Upper lobe of right lung (tissue), 1 donor: ENCODE results near the gene FARSA. TPM values are rescaled to one million over a fixed set of nuclear protein-coding genes. Genes with fewer than 3 reads are reported as not detected.
A peak's percentile ranks its signal among the peaks of the same experiment; 100 is the strongest.
"Not testable (repeated sequence)": the region's sequence is repeated elsewhere in the genome, so short reads cannot be mapped to it uniquely, and the experiment has no call there.

ENCODE experiments used
- ATAC-seq: fragments of 200-7000 bp; cut with Tn5 transposase; one replicate; pipeline ENCODE4 v1.9.1; 2020; ENCODE audit warnings: mild to moderate bottlenecking, moderate library complexity
- DNase-seq: peaks from one replicate; pipeline ENCODE4 v3.0.0-alpha.2; 2020
- H3K27ac ChIP-seq: fragments of 200-600 bp; one replicate; pipeline ENCODE4 v1.8.0; 2022
- H3K27me3 ChIP-seq: fragments of 200-600 bp; one replicate; pipeline ENCODE4 v1.8.0; 2022; ENCODE audit warnings: mild to moderate bottlenecking
- H3K36me3 ChIP-seq: fragments of 200-600 bp; one replicate; pipeline ENCODE4 v1.8.0; 2022
- H3K4me1 ChIP-seq: fragments of 200-600 bp; one replicate; pipeline ENCODE4 v1.8.0; 2022
- H3K4me3 ChIP-seq: fragments of 200-600 bp; one replicate; pipeline ENCODE4 v1.8.0; 2022; ENCODE audit warnings: mild to moderate bottlenecking
- H3K9me3 ChIP-seq: fragments of 200-600 bp; one replicate; pipeline ENCODE4 v1.8.0; 2022
- CTCF ChIP-seq: fragments of 200-600 bp; IDR thresholded peaks from one replicate; pipeline ENCODE4 v1.8.0; 2022; ENCODE audit warnings: antibody characterized with exemption
- intact Hi-C: fragments of 100-400 bp; cut with DNase I; formaldehyde crosslinking; loops from one replicate; pipeline ENCODE4 v1.11.0; 2022
- total RNA-seq: library from RNA; stranded (reverse); fragmentation: NEBNext Ultra II Directional; extraction: Animal tissue kit (Norgen Biotek cat#: 25700); gene quantifications from one replicate; pipeline ENCODE4 v1.2.1, GENCODE V29; 2021
- donor health status: DM: no; HTN: yes; CAD: no; lungs with severe emphysema.

The FARSA gene
- total RNA-seq, 1 donor from 2014 or later, result 39.5 TPM

- H3K27me3 ChIP-seq, result no peaks in the 10 kb centered on the region
- H3K4me3 ChIP-seq, result peak within 1 kb of the TSS; percentile 99
- DNase-seq, result peak; percentile 97
- H3K9me3 ChIP-seq, result no peaks in the 10 kb centered on the region
- H3K4me1 ChIP-seq, result peaks cover 14% of the 10 kb centered on the region
- H3K27ac ChIP-seq, result peak within 1 kb of the TSS; percentile 83
- H3K36me3 ChIP-seq, result peaks cover 8% of the 10 kb centered on the region
- ATAC-seq, result peak; percentile 97
- intact Hi-C loops, result no loop called here
- no peak for TF ChIP-seq CTCF
Observed at GRCh38 chr19:12890787-12891552, 42.5 kb downstream of the FARSA start, which contains the start of gene GCDH. Gene GCDH, plus strand, starts transcription at chr19:12891160. Its CDS starts 145 bp downstream, at chr19:12891305.

DNA sequence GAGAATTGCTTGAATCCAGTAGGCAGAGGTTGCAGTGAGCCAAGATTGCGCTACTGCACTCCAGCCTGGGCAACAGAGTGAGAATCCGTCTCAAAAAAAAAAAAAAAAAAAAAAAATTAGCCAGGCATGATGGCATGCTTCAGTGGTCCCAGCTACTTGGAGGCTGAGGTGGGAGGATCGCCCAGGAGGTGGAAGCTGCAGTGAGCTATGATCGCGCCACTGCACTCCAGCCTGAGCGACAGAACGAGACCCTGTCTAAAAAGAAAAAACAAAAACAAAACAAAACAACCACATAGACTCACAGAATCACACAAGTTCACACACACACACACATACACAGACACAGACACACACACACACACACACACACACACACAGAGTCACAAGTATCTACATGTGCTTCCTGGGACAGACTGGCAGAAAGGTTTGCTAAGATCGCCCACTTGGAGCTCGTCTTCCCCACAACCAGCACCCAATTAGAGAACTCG, 43.2 kb downstream of the FARSA start:
- Histone ChIP-seq H3K4me1 (peaks cover 18% of the 10 kb centered on the region), H3K27ac (peak overlapping the region; percentile 83)
- H3K36me3 ChIP-seq, H3K27me3 ChIP-seq, H3K9me3 ChIP-seq, ATAC-seq, intact Hi-C loops, H3K4me3 ChIP-seq, DNase-seq: not testable (repeated sequence)

DNA sequence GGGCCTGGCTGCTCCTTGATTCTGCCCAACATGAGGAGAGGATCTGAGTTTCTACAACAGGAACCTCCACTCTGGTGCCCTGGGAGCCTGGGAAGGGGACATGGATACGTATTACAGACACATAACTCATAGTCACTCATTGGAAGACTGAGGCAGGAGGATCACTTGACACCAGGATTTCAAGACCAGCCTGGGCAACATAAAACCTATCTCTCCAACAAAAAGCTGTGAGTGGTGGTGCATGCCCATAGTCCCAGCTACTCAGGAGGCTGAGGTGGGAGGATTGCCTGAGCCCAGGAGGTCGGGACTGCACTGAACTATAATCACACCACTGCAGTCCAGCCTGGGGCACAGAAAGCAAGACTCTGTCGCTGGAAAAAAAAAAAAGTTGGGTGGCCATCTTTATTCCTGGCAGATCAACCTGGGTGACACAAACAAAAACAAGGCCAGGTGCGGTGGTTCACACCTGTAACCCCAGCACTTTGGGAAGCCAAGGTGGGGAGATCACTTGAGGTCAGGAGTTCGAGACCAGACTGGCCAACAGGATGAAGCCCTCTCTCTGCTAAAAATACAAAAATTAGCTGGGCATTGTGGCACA, 45.4 kb downstream of the FARSA start:
- Histone ChIP-seq H3K27ac (no peak overlapping the region), H3K9me3 (no peaks in the 10 kb centered on the region), H3K36me3 (no peaks in the 10 kb centered on the region), H3K27me3 (peaks cover 12% of the 10 kb centered on the region), H3K4me3 (no peak overlapping the region), H3K4me1 (peaks cover 22% of the 10 kb centered on the region)
- TF ChIP-seq CTCF, result no peak
- DNase-seq (no peak), ATAC-seq (no peak)
- intact Hi-C loops, result no loop called here

DNA sequence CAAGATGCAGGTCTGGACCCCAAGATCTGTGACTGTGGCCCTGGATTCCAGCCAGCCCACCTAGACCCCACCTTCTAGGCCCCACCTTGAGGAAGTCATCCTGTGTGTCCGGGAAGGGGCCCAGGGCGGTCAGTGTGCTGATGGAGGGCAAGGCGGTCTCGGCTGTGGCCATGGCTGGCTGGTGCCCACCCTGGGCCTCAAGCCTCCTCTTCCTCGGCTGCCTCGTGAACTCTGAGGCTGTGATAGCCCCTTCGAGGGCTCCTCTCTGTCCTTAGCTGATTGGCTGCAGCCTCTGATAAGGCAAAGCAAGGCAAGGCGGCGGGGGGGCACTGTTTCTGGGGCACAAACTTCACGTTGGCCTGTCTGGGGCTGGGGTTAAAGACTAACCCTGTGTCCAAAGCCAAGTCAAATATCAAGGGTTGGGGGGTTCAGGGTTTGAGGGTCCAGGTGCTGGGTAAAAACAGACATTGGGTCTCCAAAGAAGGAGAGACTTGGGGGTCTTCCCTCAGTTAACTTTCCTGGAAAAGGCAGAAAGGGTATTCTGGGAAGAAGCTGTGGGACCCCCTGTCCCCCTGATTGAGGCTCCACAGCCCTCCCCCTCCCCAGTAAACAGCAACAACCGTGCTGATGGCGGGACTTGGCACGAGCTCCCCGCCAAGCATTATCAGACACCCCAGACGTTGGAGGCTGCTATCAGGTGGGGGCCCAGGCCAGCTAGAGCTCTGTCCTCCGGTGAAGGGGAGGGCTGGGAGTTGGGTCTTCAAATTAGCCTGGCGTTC, 46.4 kb downstream of the FARSA start, which contains the start of gene KLF1:
Gene KLF1, minus strand, starts transcription at position 233 of the 779 bp plus-strand sequence. Its CDS starts 61 bp downstream, at position 172.
- Histone ChIP-seq H3K27ac (no peak within 1 kb of the TSS), H3K27me3 (peaks cover 12% of the 10 kb centered on the region), H3K36me3 (no peaks in the 10 kb centered on the region), H3K4me3 (peak within 1 kb of the TSS; percentile 44), H3K9me3 (no peaks in the 10 kb centered on the region), H3K4me1 (peaks cover 19% of the 10 kb centered on the region)
- ATAC-seq (no peak), DNase-seq (no peak)
- intact Hi-C loops, result no loop called here
- TF ChIP-seq CTCF, result no peak

DNA sequence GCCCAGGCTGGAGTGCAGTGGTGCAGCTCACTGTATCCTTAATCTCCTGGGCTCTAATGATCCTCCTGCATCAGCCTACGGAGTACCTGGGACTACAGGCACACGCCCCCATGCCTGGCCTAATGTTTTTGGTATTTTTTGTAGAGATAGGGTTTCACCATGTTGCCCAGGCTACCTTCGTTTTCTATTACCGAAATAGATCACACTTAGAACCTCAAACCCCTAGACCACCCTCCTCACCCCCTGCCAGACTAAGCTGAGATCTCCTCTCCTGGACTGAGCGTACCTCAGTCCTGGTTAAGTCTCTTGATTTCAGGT, 46.9 kb downstream of the FARSA start:
- no peak for DNase-seq
- no peak for ATAC-seq
- intact Hi-C loops, result no loop called here

More for the DNA sequence above, 46.9 kb downstream of the FARSA start:
- no peaks in the 10 kb centered on the region for H3K36me3 ChIP-seq
- H3K27ac ChIP-seq, result no peak overlapping the region
- peaks cover 12% of the 10 kb centered on the region for H3K27me3 ChIP-seq
- no peaks in the 10 kb centered on the region for H3K9me3 ChIP-seq
- TF ChIP-seq CTCF, result no peak
- no peak overlapping the region for H3K4me3 ChIP-seq
- peaks cover 13% of the 10 kb centered on the region for H3K4me1 ChIP-seq
